Measurements from ENCODE around the gene PIP5K1C.

DNA sequence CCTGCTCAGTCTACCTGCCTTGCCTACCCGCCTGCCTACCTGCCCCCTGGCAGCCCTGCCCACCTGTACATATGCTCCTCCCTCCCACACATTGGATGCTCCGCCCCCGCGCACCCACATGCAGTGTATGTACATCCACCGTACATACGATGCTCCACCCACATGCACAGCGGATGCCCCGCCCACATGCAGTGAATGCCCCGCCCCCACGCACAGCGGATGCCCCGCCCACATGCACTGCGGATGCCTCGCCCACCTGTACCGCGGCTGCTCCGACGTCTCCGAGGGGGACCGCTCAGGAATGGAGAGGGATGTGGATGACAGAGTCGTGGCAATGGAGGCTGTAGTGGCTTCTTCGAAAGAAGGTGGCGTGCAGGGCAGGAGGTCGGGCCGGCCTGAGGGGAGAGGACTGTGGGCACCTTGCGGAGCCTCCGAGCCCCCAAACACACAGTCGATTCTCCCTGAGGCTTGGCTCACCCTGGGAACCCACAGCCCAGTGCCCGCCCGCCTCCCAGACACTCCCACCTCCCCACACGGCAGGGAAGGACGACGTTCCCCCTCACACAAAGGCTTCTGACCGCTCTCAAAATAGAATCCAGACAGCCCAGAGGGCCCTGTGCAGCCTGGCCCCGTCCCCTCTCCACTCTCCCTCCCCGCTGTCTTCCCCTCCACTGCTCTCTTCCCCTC is 57.1 kb downstream of the PIP5K1C start:
- no peak for TF ChIP-seq TAF1 (IDR thresholded peaks at IDR 0.05; ENCODE audit: low read depth)
- TF ChIP-seq, protein P1, sequence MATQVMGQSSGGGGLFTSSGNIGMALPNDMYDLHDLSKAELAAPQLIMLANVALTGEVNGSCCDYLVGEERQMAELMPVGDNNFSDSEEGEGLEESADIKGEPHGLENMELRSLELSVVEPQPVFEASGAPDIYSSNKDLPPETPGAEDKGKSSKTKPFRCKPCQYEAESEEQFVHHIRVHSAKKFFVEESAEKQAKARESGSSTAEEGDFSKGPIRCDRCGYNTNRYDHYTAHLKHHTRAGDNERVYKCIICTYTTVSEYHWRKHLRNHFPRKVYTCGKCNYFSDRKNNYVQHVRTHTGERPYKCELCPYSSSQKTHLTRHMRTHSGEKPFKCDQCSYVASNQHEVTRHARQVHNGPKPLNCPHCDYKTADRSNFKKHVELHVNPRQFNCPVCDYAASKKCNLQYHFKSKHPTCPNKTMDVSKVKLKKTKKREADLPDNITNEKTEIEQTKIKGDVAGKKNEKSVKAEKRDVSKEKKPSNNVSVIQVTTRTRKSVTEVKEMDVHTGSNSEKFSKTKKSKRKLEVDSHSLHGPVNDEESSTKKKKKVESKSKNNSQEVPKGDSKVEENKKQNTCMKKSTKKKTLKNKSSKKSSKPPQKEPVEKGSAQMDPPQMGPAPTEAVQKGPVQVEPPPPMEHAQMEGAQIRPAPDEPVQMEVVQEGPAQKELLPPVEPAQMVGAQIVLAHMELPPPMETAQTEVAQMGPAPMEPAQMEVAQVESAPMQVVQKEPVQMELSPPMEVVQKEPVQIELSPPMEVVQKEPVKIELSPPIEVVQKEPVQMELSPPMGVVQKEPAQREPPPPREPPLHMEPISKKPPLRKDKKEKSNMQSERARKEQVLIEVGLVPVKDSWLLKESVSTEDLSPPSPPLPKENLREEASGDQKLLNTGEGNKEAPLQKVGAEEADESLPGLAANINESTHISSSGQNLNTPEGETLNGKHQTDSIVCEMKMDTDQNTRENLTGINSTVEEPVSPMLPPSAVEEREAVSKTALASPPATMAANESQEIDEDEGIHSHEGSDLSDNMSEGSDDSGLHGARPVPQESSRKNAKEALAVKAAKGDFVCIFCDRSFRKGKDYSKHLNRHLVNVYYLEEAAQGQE (IDR thresholded peaks at IDR 0.05; ENCODE audit: borderline replicate concordance): no peak
